Hepatocyte (in vitro differentiated cells): ENCODE results near the gene PLEKHA8. TPM values are rescaled to one million over a fixed set of nuclear protein-coding genes. Genes with fewer than 3 reads are reported as not detected.

Experiments
- DNase-seq: peaks from one replicate; pipeline ENCODE4 v3.0.0-alpha.2; 2016; ENCODE audit warnings: low spot score
- H2AFZ ChIP-seq: fragments of 200-600 bp; sonication (generic); 2 replicates; pipeline ENCODE4 v1.6.0; 2016; ENCODE audit warnings: antibody characterized with exemption, mild to moderate bottlenecking
- H3K27ac ChIP-seq: fragments of 200-600 bp; sonication (generic); 2 replicates; pipeline ENCODE4 v1.5.1; 2016; ENCODE audit warnings: mild to moderate bottlenecking
- H3K27me3 ChIP-seq: fragments of 200-600 bp; sonication (generic); 2 replicates; pipeline ENCODE4 v1.6.1; 2016
- H3K36me3 ChIP-seq: fragments of 200-600 bp; sonication (generic); replicated peaks from 2 replicates; pipeline ENCODE4 v1.5.1; 2016; ENCODE audit warnings: low read depth; ENCODE audit not compliant: insufficient read depth
- H3K4me1 ChIP-seq: fragments of 200-600 bp; sonication (generic); 2 replicates; pipeline ENCODE4 v1.5.1; 2016; ENCODE audit warnings: mild to moderate bottlenecking, moderate library complexity; ENCODE audit not compliant: insufficient read depth
- H3K4me2 ChIP-seq: fragments of 200-600 bp; sonication (generic); 2 replicates; pipeline ENCODE4 v1.6.0; 2016
- H3K4me3 ChIP-seq: fragments of 200-600 bp; sonication (generic); 2 replicates; pipeline ENCODE4 v1.5.1; 2016; ENCODE audit warnings: mild to moderate bottlenecking
- H3K79me2 ChIP-seq: fragments of 200-600 bp; sonication (generic); 2 replicates; pipeline ENCODE4 v1.6.0; 2017; ENCODE audit warnings: mild to moderate bottlenecking
- H3K9me2 ChIP-seq: fragments of 200-600 bp; sonication (generic); replicated peaks from 2 replicates; pipeline ENCODE4 v1.6.0; 2017; ENCODE audit warnings: mild to moderate bottlenecking; ENCODE audit not compliant: insufficient read depth
- H3K9me3 ChIP-seq: fragments of 200-600 bp; sonication (generic); 2 replicates; pipeline ENCODE4 v1.5.1; 2016; ENCODE audit warnings: low read depth, mild to moderate bottlenecking
- H4K20me1 ChIP-seq: fragments of 200-600 bp; sonication (generic); 2 replicates; pipeline ENCODE4 v1.6.0; 2016; ENCODE audit warnings: mild to moderate bottlenecking; ENCODE audit not compliant: insufficient read depth, poor library complexity, severe bottlenecking
- CTCF ChIP-seq: fragments of 200-600 bp; sonication (generic); IDR thresholded peaks from 2 replicates; pipeline ENCODE4 v1.5.1; 2016; ENCODE audit warnings: antibody characterized with exemption, mild to moderate bottlenecking; ENCODE audit not compliant: poor library complexity
- EZH2 ChIP-seq: fragments of 200-600 bp; sonication (generic); IDR thresholded peaks from 2 replicates; pipeline ENCODE4 v1.6.1; 2016; ENCODE audit warnings: antibody characterized with exemption, mild to moderate bottlenecking, borderline replicate concordance
- EZH2phosphoT487 ChIP-seq: fragments of 200-600 bp; sonication (generic); IDR thresholded peaks from one replicate; pipeline ENCODE4 v1.6.1; 2018; ENCODE audit warnings: antibody characterized with exemption, mild to moderate bottlenecking, low read depth, moderate library complexity; ENCODE audit not compliant: unreplicated experiment, severe bottlenecking
- WGBS: methylation state at CpG from one replicate; pipeline ENCODE4 v1.1.6; 2016; ENCODE audit warnings: low lambda C conversion rate; ENCODE audit errors: missing lambda C conversion rate; 5-methylcytosine and 5-hydroxymethylcytosine counted together
- polyA plus RNA-seq: library from polyadenylated mRNA; unstranded; fragments of >200 nt; fragmentation: Nextera tagmentation; extraction: Ambion mirVana; gene quantifications from 2 replicates; pipeline ENCODE4 v1.2.1, GENCODE V29; 2016
- total RNA-seq: library from RNA; depleted of rRNA; stranded (reverse); fragments of >200 nt; gene quantifications from 2 replicates; pipeline ENCODE4 v1.2.3, GENCODE V29; 2014

Gene PLEKHA8
- total and polyA plus RNA-seq, 2 experiments from 2014 or later, result 8.7 to 17.9 TPM

DNA sequence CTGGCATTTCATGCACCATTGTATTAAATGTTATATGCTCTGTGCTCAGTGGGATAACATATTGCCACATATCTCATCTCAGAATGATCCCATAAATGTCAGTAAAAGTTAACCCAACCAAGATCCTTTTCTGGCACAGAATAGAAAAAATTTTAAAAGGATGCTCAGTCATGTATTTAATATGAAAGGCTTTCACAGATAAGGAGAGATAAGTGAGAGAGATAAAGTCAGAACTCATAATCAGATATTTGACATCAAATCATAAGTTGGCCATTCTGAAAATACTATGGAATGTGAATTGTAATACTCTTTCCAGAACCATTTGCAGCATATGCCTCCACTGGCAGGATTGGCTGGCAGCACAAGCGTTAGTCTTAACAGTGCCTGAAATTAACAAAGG is 38.5 kb downstream of the PLEKHA8 start:
- no peak overlapping the region for H2AFZ ChIP-seq
- H4K20me1 ChIP-seq, result no peaks in the 10 kb centered on the region
- no peak overlapping the region for H3K27ac ChIP-seq
- no peaks in the 10 kb centered on the region for H3K9me2 ChIP-seq
- H3K9me3 ChIP-seq, result no peaks in the 10 kb centered on the region
- 100% methylated on average over 1 of the region's 1 CpG for WGBS
- H3K27me3 ChIP-seq, result no peaks in the 10 kb centered on the region
- DNase-seq, result no peak
- H3K4me1 ChIP-seq, result no peaks in the 10 kb centered on the region
- no peaks in the 10 kb centered on the region for H3K79me2 ChIP-seq
- H3K4me2 ChIP-seq, result no peak overlapping the region
- H3K36me3 ChIP-seq, result no peaks in the 10 kb centered on the region
- TF ChIP-seq EZH2phosphoT487 (no peak), CTCF (no peak), EZH2 (no peak)
- H3K4me3 ChIP-seq, result no peak overlapping the region

GRCh38 chr7:30068117-30068516 is 39.9 kb downstream of the PLEKHA8 start:
- Histone ChIP-seq H3K9me2 (no peaks in the 10 kb centered on the region), H3K36me3 (no peaks in the 10 kb centered on the region), H3K9me3 (no peaks in the 10 kb centered on the region), H3K79me2 (no peaks in the 10 kb centered on the region), H3K27me3 (no peaks in the 10 kb centered on the region), H3K27ac (no peak overlapping the region), H3K4me3 (no peak overlapping the region), H4K20me1 (no peaks in the 10 kb centered on the region), H3K4me1 (no peaks in the 10 kb centered on the region), H3K4me2 (no peak overlapping the region), H2AFZ (no peak overlapping the region)
- TF ChIP-seq EZH2phosphoT487 (no peak), CTCF (no peak), EZH2 (no peak)
- DNase-seq, result no peak

- H4K20me1 ChIP-seq, result no peaks in the 10 kb centered on the region
- no peaks in the 10 kb centered on the region for H3K79me2 ChIP-seq
- no peak for TF ChIP-seq EZH2
- TF ChIP-seq CTCF, result no peak
- TF ChIP-seq EZH2phosphoT487, result no peak
- H3K9me3 ChIP-seq, result no peaks in the 10 kb centered on the region
- 80% methylated on average over 5 of the region's 5 CpGs for WGBS
- no peak overlapping the region for H3K27ac ChIP-seq
- H3K27me3 ChIP-seq, result no peaks in the 10 kb centered on the region
- H3K4me3 ChIP-seq, result no peak overlapping the region
- DNase-seq, result no peak
- no peak overlapping the region for H3K4me2 ChIP-seq
- no peaks in the 10 kb centered on the region for H3K9me2 ChIP-seq
- no peak overlapping the region for H2AFZ ChIP-seq
- no peaks in the 10 kb centered on the region for H3K4me1 ChIP-seq
- no peaks in the 10 kb centered on the region for H3K36me3 ChIP-seq
Measured at GRCh38 chr7:30069096-30069867, 41.1 kb downstream of the PLEKHA8 start.
